ENCODE results near the gene WFDC10B.
"Not testable (repeated sequence)": the region's sequence is repeated elsewhere in the genome, so short reads cannot be mapped to it uniquely, and the experiment has no call there.

WFDC10B gene

DNA sequence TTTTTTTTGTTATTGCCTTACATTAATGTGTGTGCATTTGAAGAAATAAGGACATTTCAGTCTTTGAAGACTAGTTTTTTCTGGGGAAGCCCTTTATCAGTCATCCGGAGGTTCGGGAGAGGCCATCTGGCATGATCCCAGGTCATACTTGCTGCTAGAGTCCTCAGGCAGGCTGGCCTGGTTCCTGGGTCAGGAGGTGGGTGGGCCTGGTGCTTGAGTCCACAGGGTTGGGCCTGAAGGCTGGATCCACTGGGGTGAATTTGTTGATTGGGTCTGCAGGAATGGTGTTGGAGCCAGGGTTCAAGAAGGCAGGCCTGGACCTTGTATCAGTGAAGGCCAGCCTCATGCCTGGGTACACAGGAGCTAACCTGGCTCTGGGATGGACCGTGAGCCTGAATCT, 57.9 kb downstream of the WFDC10B start:
- DNase-seq = no peak

DNA sequence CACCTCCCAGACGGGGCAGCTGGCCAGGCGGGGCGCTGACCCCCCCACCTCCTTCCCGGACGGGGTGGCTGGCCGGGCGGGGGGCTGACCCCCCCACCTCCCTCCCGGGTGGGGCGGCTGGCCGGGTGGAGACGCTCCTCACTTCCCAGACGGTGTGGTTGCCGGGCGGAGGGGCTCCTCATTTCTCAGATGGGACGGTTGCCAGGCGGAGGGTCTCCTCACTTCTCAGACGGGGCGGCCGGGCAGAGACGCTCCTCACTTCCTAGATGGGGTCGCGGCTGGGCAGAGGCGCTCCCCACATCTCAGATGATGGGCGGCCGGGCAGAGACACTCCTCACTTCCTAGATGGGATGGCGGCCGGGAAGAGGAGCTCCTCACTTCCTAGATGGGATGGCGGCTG, 59.0 kb downstream of the WFDC10B start:
- DNase-seq = not testable (repeated sequence)

DNA sequence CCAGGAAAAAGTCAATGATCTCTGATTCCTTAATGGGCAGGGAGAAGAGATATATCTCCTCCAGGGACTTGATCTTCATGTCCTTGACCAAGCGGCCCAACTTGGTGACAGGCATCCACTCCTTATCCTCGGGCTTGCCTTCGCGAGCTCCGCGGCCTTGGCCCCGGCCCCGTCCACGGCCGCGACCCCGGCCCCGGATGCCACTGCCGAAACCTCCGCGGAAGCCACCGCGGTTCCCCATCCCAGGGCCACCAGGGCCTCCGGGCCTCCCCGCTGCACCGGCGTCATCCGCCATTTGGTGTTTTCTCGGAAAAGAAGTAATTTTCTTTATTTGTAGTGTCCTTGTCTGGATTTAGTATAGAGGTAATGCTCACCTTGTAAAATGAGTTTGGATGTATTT, 63.7 kb downstream of the WFDC10B start:
- not testable (repeated sequence) for DNase-seq

DNA sequence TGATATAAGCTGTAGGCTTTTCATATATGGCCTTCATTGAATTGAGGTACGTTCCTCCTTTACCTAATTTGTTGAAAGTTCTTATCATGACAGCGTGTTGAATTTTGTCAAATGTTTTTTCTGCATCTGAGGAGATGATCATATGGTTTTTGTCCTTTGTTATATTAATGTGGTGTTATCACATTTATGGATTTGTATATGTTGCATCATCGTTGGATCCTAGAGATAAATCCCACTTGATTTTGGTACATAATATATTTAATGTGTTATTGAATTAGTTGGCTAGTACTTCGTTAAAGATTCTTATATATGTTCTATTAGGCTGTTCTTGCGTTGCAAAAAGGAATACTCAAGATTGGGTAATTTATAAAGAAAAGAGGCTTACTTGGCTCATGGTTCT, 65.1 kb downstream of the WFDC10B start:
- DNase-seq = no peak

DNA sequence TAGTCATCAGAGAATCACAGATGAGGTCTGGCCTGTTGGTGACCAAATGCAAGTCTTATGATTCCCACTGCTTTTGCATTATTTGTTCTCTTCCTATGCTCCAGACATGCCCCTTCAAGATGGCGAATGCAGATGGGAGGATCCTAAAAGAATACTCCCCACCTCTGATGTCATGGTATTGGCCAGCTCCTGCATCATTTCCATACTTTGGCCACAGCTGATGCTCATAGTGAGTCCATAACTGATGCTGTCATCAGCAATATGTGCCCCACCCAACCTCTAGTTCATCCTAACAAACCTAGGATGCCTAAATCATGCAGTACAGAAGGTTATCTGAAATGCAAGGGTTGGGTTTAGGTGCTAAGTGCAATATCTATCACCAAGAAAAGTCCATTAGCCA, 68.3 kb downstream of the WFDC10B start:
- no peak for DNase-seq

Measured in activated CD4-positive, alpha-beta T cell treated with anti-CD3 and anti-CD28 coated beads, Interleukin-2, amount 50 U/mL, for 16 hours (primary cell).